ENCODE results near the gene SLC46A3.

- TF ChIP-seq POLR2A (IDR thresholded peaks at IDR 0.05) (no peak), EP300 (IDR thresholded peaks at IDR 0.05; ENCODE audit: low read depth) (no peak)
- TF ChIP-seq, protein P1, sequence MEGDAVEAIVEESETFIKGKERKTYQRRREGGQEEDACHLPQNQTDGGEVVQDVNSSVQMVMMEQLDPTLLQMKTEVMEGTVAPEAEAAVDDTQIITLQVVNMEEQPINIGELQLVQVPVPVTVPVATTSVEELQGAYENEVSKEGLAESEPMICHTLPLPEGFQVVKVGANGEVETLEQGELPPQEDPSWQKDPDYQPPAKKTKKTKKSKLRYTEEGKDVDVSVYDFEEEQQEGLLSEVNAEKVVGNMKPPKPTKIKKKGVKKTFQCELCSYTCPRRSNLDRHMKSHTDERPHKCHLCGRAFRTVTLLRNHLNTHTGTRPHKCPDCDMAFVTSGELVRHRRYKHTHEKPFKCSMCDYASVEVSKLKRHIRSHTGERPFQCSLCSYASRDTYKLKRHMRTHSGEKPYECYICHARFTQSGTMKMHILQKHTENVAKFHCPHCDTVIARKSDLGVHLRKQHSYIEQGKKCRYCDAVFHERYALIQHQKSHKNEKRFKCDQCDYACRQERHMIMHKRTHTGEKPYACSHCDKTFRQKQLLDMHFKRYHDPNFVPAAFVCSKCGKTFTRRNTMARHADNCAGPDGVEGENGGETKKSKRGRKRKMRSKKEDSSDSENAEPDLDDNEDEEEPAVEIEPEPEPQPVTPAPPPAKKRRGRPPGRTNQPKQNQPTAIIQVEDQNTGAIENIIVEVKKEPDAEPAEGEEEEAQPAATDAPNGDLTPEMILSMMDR (IDR thresholded peaks at IDR 0.05): no peak
These were observed 13.9 kb downstream of the SLC46A3 start for GRCh38 chr13:28704919-28705318.

Data from transverse colon (tissue), 3 donors.